ENCODE measurements around the gene VAMP8.
"Not testable (repeated sequence)": the region's sequence is repeated elsewhere in the genome, so short reads cannot be mapped to it uniquely, and the experiment has no call there.

Gene VAMP8

GRCh38 chr2:85547089-85547858 lies 30.1 kb upstream of the VAMP8 start:
- no peak for DNase-seq (ENCODE audit: low read depth, low spot score)

GRCh38 chr2:85547859-85548607 lies 29.4 kb upstream of the VAMP8 start:
- no peak for DNase-seq (ENCODE audit: low read depth, low spot score)

- DNase-seq (ENCODE audit: low read depth, low spot score) = no peak
These were observed 28.8 kb upstream of the VAMP8 start for GRCh38 chr2:85548608-85548900.

- no peak for DNase-seq (ENCODE audit: low read depth, low spot score)
These were observed 28.3 kb upstream of the VAMP8 start for GRCh38 chr2:85549095-85549494.

GRCh38 chr2:85549826-85550225 lies 27.6 kb upstream of the VAMP8 start:
- no peak for DNase-seq (ENCODE audit: low read depth, low spot score)

- no peak for DNase-seq (ENCODE audit: low read depth, low spot score)
These were observed 26.9 kb upstream of the VAMP8 start for GRCh38 chr2:85550486-85550885.

- no peak for DNase-seq (ENCODE audit: low read depth, low spot score)
These were observed 25.4 kb upstream of the VAMP8 start for GRCh38 chr2:85551698-85552678.

GRCh38 chr2:85553184-85553583 lies 24.2 kb upstream of the VAMP8 start:
- no peak for DNase-seq (ENCODE audit: low read depth, low spot score)

- DNase-seq (ENCODE audit: low read depth, low spot score) = no peak
These were observed 22.3 kb upstream of the VAMP8 start for GRCh38 chr2:85554980-85555612.

GRCh38 chr2:85557130-85557529 lies 20.3 kb upstream of the VAMP8 start:
- DNase-seq (ENCODE audit: low read depth, low spot score) = no peak

- no peak for DNase-seq (ENCODE audit: low read depth, low spot score)
These were observed 19.2 kb upstream of the VAMP8 start for GRCh38 chr2:85558160-85558559.

- not testable (repeated sequence) for DNase-seq (ENCODE audit: low read depth, low spot score)
These were observed 17.0 kb upstream of the VAMP8 start for GRCh38 chr2:85560403-85560726.

- DNase-seq (ENCODE audit: low read depth, low spot score) = no peak
These were observed 16.5 kb upstream of the VAMP8 start for GRCh38 chr2:85560812-85561279.

- DNase-seq (ENCODE audit: low read depth, low spot score) = peak; percentile 86
These were observed 15.8 kb upstream of the VAMP8 start, which contains the start of gene GGCX for GRCh38 chr2:85561280-85562212. TSS of gene GGCX (minus strand) at chr2:85561493. CDS start at chr2:85561428, 65 bp downstream.

GRCh38 chr2:85564144-85564563 lies 13.2 kb upstream of the VAMP8 start:
- DNase-seq (ENCODE audit: low read depth, low spot score) = no peak

- no peak for DNase-seq (ENCODE audit: low read depth, low spot score)
These were observed 11.1 kb upstream of the VAMP8 start for GRCh38 chr2:85566265-85566664.

- DNase-seq (ENCODE audit: low read depth, low spot score) = no peak
These were observed 1.6 kb upstream of the VAMP8 start for GRCh38 chr2:85575739-85576138.

- DNase-seq (ENCODE audit: low read depth, low spot score) = no peak
These were observed 362 bp upstream of the VAMP8 start for GRCh38 chr2:85577063-85577385.

GRCh38 chr2:85578243-85579180 lies 1.1 kb downstream of the VAMP8 start:
- DNase-seq (ENCODE audit: low read depth, low spot score) = no peak

Measured in iPS DF 19.7 (cell line).